Suprapubic skin (tissue), 4 donors: ENCODE measurements around the gene CLSTN3. TPM values are rescaled to one million over a fixed set of nuclear protein-coding genes. Genes with fewer than 3 reads are reported as not detected.

Experiments used
- DNase-seq, 2 donors: peaks; one replicate each; pipeline ENCODE4 v3.0.0-alpha.2; 2019; ENCODE audit warnings: low spot score in 2 of 2
- H3K27ac ChIP-seq: fragments of 200-600 bp; sonication (generic); one replicate; pipeline ENCODE4 v1.5.1; 2019
- H3K27me3 ChIP-seq: fragments of 200-600 bp; sonication (generic); one replicate; pipeline ENCODE4 v1.5.1; 2019
- H3K36me3 ChIP-seq: fragments of 200-600 bp; sonication (generic); one replicate; pipeline ENCODE4 v1.5.1; 2019
- H3K4me1 ChIP-seq: fragments of 200-600 bp; sonication (generic); one replicate; pipeline ENCODE4 v1.5.1; 2019
- H3K4me3 ChIP-seq: fragments of 200-600 bp; sonication (generic); one replicate; pipeline ENCODE4 v1.5.1; 2019; ENCODE audit warnings: mild to moderate bottlenecking
- H3K9me3 ChIP-seq: fragments of 200-600 bp; sonication (generic); one replicate; pipeline ENCODE4 v1.5.1; 2019
- EP300 ChIP-seq: sonication (generic); formaldehyde crosslinking; IDR thresholded peaks from one replicate; pipeline ENCODE4 v1.6.1; 2017; ENCODE audit warnings: antibody characterized with exemption
- POLR2A ChIP-seq, 2 donors: fragments of 450-650 bp; IDR thresholded peaks; one replicate each; pipeline ENCODE4 v1.6.1; 2017; ENCODE audit warnings: antibody characterized with exemption in 2 of 2, mild to moderate bottlenecking in 2 of 2, moderate library complexity in 2 of 2
- POLR2AphosphoS5 ChIP-seq, 3 donors: sonication (generic); formaldehyde crosslinking; IDR thresholded peaks; one replicate each; pipeline ENCODE4 v1.6.1; 2017; ENCODE audit warnings: antibody characterized with exemption in 3 of 3
- WGBS: methylation state at CpG from one replicate; pipeline ENCODE4 v1.1.5; 2018; 5-methylcytosine and 5-hydroxymethylcytosine counted together
- total RNA-seq, 4 donors: library from RNA; depleted of rRNA; stranded (reverse); fragments of >200 nt; gene quantifications; one replicate each; pipeline ENCODE4 v1.1.0, GENCODE V29; 2016
- TF ChIP-seq, protein P1 (sequence below), 2 donors: fragments of 200-600 bp in 1 of 2; fragments of 450-650 bp in 1 of 2; sonication (generic) in 1 of 2; IDR thresholded peaks; one replicate each; pipeline ENCODE4 v1.5.1; 2016 to 2019; ENCODE audit warnings: antibody characterized with exemption in 2 of 2, mild to moderate bottlenecking in 1 of 2, moderate library complexity in 1 of 2

Gene CLSTN3
- total RNA-seq, 4 donors from 2014 or later = 29.9 to 69.8 (median 39.1) TPM

DNA sequence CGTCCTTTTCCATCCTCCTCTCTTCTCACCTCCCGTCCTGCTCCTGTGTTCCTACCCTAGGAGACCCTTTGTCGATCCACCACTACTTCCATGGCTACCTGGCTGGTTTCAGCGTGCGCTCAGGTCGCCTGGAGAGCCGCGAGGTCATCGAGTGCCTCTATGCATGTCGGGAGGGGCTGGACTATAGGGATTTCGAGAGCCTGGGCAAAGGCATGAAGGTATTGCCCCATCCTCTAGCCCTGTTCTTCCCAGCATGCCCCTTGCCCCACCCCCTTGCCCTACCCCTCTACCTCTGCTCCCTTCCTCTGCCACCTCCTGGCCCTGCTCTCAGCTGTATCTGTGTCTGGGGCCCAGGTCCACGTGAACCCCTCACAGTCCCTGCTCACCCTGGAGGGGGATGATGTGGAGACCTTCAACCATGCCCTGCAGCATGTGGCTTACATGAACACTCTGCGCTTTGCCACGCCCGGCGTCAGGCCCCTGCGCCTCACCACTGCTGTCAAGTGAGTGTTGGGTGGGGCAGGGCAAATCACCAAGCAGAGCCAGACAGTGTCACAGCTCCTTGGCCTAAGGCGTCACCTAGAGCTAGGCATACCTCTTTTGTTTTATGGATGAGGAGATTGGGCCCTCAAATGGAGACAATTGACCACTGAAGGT lies 12.8 kb downstream of the CLSTN3 start:
- TF ChIP-seq POLR2AphosphoS5 (IDR thresholded peaks at IDR 0.05) (no peak), EP300 (no peak), POLR2A (IDR thresholded peaks at IDR 0.05) (no peak)
- TF ChIP-seq, protein P1, sequence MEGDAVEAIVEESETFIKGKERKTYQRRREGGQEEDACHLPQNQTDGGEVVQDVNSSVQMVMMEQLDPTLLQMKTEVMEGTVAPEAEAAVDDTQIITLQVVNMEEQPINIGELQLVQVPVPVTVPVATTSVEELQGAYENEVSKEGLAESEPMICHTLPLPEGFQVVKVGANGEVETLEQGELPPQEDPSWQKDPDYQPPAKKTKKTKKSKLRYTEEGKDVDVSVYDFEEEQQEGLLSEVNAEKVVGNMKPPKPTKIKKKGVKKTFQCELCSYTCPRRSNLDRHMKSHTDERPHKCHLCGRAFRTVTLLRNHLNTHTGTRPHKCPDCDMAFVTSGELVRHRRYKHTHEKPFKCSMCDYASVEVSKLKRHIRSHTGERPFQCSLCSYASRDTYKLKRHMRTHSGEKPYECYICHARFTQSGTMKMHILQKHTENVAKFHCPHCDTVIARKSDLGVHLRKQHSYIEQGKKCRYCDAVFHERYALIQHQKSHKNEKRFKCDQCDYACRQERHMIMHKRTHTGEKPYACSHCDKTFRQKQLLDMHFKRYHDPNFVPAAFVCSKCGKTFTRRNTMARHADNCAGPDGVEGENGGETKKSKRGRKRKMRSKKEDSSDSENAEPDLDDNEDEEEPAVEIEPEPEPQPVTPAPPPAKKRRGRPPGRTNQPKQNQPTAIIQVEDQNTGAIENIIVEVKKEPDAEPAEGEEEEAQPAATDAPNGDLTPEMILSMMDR (IDR thresholded peaks at IDR 0.05) = no peak
- DNase-seq = peak in 1 of 2 donors; percentile 56
- Histone ChIP-seq H3K4me3 (no peak overlapping the region), H3K4me1 (peaks cover 10% of the 10 kb centered on the region), H3K27ac (no peak overlapping the region), H3K27me3 (no peaks in the 10 kb centered on the region), H3K9me3 (no peaks in the 10 kb centered on the region), H3K36me3 (peaks cover 11% of the 10 kb centered on the region)
- 91% methylated on average over 17 of the region's 18 CpGs for WGBS

DNA sequence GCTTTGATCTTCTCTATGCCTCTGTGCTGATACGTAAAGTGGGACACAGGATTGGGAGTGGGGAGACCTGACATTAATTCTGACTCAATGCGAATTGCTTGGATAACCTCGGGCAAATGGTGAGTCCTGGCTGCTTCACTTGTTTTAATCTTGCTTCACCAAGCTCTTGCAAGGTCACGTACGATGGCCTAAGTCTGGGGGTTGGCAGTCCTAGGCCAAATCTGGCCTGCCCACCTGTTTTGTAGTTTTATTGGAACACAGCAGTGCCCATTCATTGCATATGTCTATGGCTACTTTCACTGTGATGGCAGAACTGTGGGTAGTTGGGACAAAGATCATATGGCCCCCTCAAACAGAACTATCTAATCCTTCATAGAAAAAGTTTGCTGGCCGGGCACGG lies 13.4 kb downstream of the CLSTN3 start:
- no peaks in the 10 kb centered on the region for H3K9me3 ChIP-seq
- peak in 1 of 2 donors; percentile 32 for DNase-seq
- no peak overlapping the region for H3K27ac ChIP-seq
- H3K36me3 ChIP-seq = peaks cover 11% of the 10 kb centered on the region
- no peaks in the 10 kb centered on the region for H3K27me3 ChIP-seq
- WGBS = 88% methylated on average over 7 of the region's 7 CpGs
- H3K4me3 ChIP-seq = no peak overlapping the region
- H3K4me1 ChIP-seq = peaks cover 10% of the 10 kb centered on the region
- TF ChIP-seq POLR2A (IDR thresholded peaks at IDR 0.05) = no peak
- TF ChIP-seq POLR2AphosphoS5 (IDR thresholded peaks at IDR 0.05) = no peak
- TF ChIP-seq EP300 = no peak

DNA sequence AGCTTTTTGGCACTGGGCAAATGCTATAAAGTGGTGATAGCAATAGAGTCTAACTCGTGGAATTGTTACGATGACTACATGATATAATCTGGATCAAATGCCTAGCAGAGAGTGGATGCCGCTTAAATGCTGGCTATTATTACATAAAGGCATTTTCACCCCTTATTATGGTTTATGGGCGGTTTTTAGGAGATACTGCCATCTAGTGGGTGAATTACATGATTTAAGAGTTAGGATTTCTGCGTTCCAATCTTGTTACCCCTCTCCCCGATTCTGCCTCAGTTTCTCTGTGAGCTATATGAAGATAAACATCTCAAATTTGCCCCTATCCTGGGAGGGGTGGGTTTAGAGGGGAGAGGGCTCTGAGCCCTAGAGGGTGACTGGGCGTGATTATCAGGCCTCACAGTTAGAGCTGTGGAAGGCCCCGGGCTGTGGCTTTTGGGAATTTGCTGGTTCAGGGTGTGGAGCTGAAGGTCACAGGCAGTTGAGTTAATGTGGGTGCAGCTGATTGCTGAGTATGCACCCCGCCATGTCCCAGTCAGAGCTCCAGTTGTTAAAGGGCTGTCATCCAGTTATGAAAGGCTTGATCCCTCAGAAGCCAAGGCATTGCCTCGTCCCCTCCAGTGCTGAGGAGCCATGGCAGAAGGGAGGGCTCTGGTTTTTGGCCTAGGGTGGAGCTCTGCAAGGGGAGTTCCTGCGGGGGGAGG lies 14.4 kb downstream of the CLSTN3 start:
- no peak for TF ChIP-seq POLR2A (IDR thresholded peaks at IDR 0.05)
- TF ChIP-seq, protein P1 (IDR thresholded peaks at IDR 0.05) = peak in 1 of 2 donors; percentile 33
- peaks cover 10% of the 10 kb centered on the region for H3K4me1 ChIP-seq
- no peaks in the 10 kb centered on the region for H3K27me3 ChIP-seq
- DNase-seq = peak; percentile 38 to 52
- no peaks in the 10 kb centered on the region for H3K9me3 ChIP-seq
- H3K36me3 ChIP-seq = peaks cover 21% of the 10 kb centered on the region
- no peak overlapping the region for H3K27ac ChIP-seq
- 30% methylated on average over 10 of the region's 11 CpGs for WGBS
- H3K4me3 ChIP-seq = no peak overlapping the region

DNA sequence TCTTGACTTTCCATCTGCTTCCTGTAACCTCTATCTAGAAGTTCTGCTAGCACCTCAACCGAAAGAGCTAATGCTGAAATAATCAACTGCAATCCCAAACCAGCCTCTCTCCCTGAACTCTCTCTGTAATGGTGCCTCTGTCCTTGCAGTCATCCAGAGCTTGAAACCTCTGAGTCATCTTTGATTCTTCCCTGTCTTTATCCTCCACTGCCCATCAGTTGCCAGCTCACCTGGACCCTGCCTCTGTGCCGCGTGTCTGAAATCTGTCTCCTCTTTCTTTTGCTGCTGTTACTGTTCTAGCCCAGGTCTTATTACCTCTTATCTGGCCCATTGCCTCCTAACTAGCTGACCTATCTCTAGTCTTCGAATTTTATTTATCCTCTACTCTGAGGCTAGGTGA lies 15.5 kb downstream of the CLSTN3 start:
- no peaks in the 10 kb centered on the region for H3K27me3 ChIP-seq
- peaks cover 10% of the 10 kb centered on the region for H3K4me1 ChIP-seq
- 80% methylated on average over 4 of the region's 4 CpGs for WGBS
- H3K27ac ChIP-seq = no peak overlapping the region
- H3K9me3 ChIP-seq = no peaks in the 10 kb centered on the region
- DNase-seq = peak in 1 of 2 donors; percentile 18
- peaks cover 23% of the 10 kb centered on the region for H3K36me3 ChIP-seq
- TF ChIP-seq, protein P1 (IDR thresholded peaks at IDR 0.05) = no peak
- TF ChIP-seq POLR2AphosphoS5 (IDR thresholded peaks at IDR 0.05) (no peak), POLR2A (IDR thresholded peaks at IDR 0.05) (no peak), EP300 (no peak)
- no peak overlapping the region for H3K4me3 ChIP-seq

DNA sequence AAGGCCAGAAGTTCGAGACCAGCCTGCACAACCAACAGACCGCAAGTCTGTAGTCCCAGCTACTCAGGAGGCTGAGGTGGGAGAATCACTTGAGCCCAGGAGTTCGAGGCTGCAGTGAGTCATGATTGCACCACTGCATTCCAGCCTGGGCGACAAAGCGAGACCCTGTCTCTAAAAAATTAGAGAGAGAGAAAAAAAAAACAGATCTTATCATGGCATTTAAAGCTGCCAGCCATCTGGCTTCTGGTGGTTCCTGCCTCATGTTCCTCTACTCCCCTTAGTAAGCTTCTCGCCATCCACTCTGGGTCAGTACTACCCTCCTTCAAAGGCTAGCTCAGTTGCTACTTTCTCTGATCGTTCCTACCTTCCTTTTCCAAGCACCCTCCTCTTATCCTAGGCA lies 16.1 kb downstream of the CLSTN3 start:
- H3K27me3 ChIP-seq = no peaks in the 10 kb centered on the region
- peaks cover 26% of the 10 kb centered on the region for H3K36me3 ChIP-seq
- no peak overlapping the region for H3K4me3 ChIP-seq
- H3K27ac ChIP-seq = no peak overlapping the region
- TF ChIP-seq, protein P1 (IDR thresholded peaks at IDR 0.05) = no peak
- no peak for TF ChIP-seq POLR2A (IDR thresholded peaks at IDR 0.05)
- TF ChIP-seq POLR2AphosphoS5 (IDR thresholded peaks at IDR 0.05) = no peak
- TF ChIP-seq EP300 = no peak
- DNase-seq = no peak
- peaks cover 10% of the 10 kb centered on the region for H3K4me1 ChIP-seq
- 91% methylated on average over 7 of the region's 7 CpGs for WGBS
- no peaks in the 10 kb centered on the region for H3K9me3 ChIP-seq
